ENCODE measurements around the gene MORN1.

- TF ChIP-seq CTCF (conservative IDR thresholded peaks at IDR 0.05; ENCODE audit: low read length) (no peak), EZH2phosphoT487 (IDR thresholded peaks at IDR 0.05; ENCODE audit: borderline replicate concordance) (no peak)
Observed at GRCh38 chr1:2417833-2418225, 26.5 kb upstream of the MORN1 start.
